Neural crest cell (in vitro differentiated cells): ENCODE results near the gene IGFBP7. TPM values are rescaled to one million over a fixed set of nuclear protein-coding genes. Genes with fewer than 3 reads are reported as not detected.

Source experiments
- DNase-seq: peaks from one replicate; pipeline ENCODE4 v3.0.0; 2021; ENCODE audit warnings: low read depth, mixed read lengths, low spot score
- H3K27ac Mint-ChIP-seq: one replicate; pipeline ENCODE4 v1.8.0; 2021; ENCODE audit warnings: mild to moderate bottlenecking, mixed read lengths; ENCODE audit not compliant: unreplicated experiment
- H3K27me3 Mint-ChIP-seq: 2 replicates; pipeline ENCODE4 v1.8.0; 2021; ENCODE audit warnings: low read depth, mild to moderate bottlenecking, mixed read lengths
- H3K36me3 Mint-ChIP-seq: 2 replicates; pipeline ENCODE4 v1.8.0; 2021; ENCODE audit warnings: low read depth, mild to moderate bottlenecking, mixed read lengths
- H3K4me1 Mint-ChIP-seq: 2 replicates; pipeline ENCODE4 v1.8.0; 2021; ENCODE audit warnings: mixed read lengths
- H3K4me3 Mint-ChIP-seq: one replicate; pipeline ENCODE4 v1.8.0; 2021; ENCODE audit warnings: mild to moderate bottlenecking, mixed read lengths
- H3K9me3 Mint-ChIP-seq: 2 replicates; pipeline ENCODE4 v1.8.0; 2021; ENCODE audit warnings: mixed read lengths
- CTCF ChIP-seq: fragments of 200-600 bp; sonication (generic); conservative IDR thresholded peaks from 2 replicates; pipeline ENCODE4 v1.5.0; 2021; ENCODE audit warnings: antibody characterized with exemption, mild to moderate bottlenecking
- total RNA-seq: library from RNA; stranded (reverse); gene quantifications from 2 replicates; pipeline ENCODE4 v1.2.1, GENCODE V29; 2021

The IGFBP7 gene
- total RNA-seq, 1 donor from 2014 or later, result 0.82 TPM

- H3K4me1 Mint-ChIP-seq, result no peaks in the 10 kb centered on the region
- H3K36me3 Mint-ChIP-seq, result peaks cover 4% of the 10 kb centered on the region
- DNase-seq, result no peak
- H3K27me3 Mint-ChIP-seq, result peaks cover 8% of the 10 kb centered on the region
- peaks cover 9% of the 10 kb centered on the region for H3K9me3 Mint-ChIP-seq
- H3K4me3 Mint-ChIP-seq, result no peak overlapping the region
- no peak for TF ChIP-seq CTCF
- H3K27ac Mint-ChIP-seq, result no peak overlapping the region
These were observed 12.8 kb upstream of the IGFBP7 start for GRCh38 chr4:57122959-57123358.

GRCh38 chr4:57119054-57119651 is 9.0 kb upstream of the IGFBP7 start:
- Mint-ChIP-seq H3K4me3 (no peak overlapping the region), H3K4me1 (no peaks in the 10 kb centered on the region), H3K27me3 (peaks cover 12% of the 10 kb centered on the region), H3K27ac (peak overlapping the region; percentile 57), H3K9me3 (peaks cover 9% of the 10 kb centered on the region), H3K36me3 (no peaks in the 10 kb centered on the region)
- DNase-seq, result no peak
- TF ChIP-seq CTCF, result no peak

GRCh38 chr4:57117491-57117890 is 7.3 kb upstream of the IGFBP7 start:
- peaks cover 5% of the 10 kb centered on the region for H3K9me3 Mint-ChIP-seq
- DNase-seq, result no peak
- no peaks in the 10 kb centered on the region for H3K4me1 Mint-ChIP-seq
- no peaks in the 10 kb centered on the region for H3K36me3 Mint-ChIP-seq
- H3K4me3 Mint-ChIP-seq, result no peak overlapping the region
- no peak for TF ChIP-seq CTCF
- peaks cover 27% of the 10 kb centered on the region for H3K27me3 Mint-ChIP-seq
- no peak overlapping the region for H3K27ac Mint-ChIP-seq

- DNase-seq, result no peak
- Mint-ChIP-seq H3K27me3 (peaks cover 39% of the 10 kb centered on the region), H3K9me3 (no peaks in the 10 kb centered on the region), H3K36me3 (no peaks in the 10 kb centered on the region), H3K4me3 (no peak overlapping the region), H3K4me1 (peaks cover 4% of the 10 kb centered on the region), H3K27ac (no peak overlapping the region)
- no peak for TF ChIP-seq CTCF
These were observed 6.1 kb upstream of the IGFBP7 start for GRCh38 chr4:57116245-57116644.

- TF ChIP-seq CTCF, result no peak
- Mint-ChIP-seq H3K36me3 (no peaks in the 10 kb centered on the region), H3K4me1 (peaks cover 12% of the 10 kb centered on the region), H3K9me3 (no peaks in the 10 kb centered on the region), H3K4me3 (no peak overlapping the region), H3K27me3 (peaks cover 48% of the 10 kb centered on the region), H3K27ac (no peak overlapping the region)
- no peak for DNase-seq
These were observed 4.8 kb upstream of the IGFBP7 start for GRCh38 chr4:57114973-57115372.
